Keratinocyte (primary cell): Measurements from ENCODE around the gene NOX3.

ENCODE experiments used
- CTCF ChIP-seq, 3 experiments: IDR thresholded peaks in 1 of 3; conservative IDR thresholded peaks in 1 of 3; optimal IDR thresholded peaks in 1 of 3; 2 replicates in 2 of 3; 3 replicates in 1 of 3; pipeline versions ENCODE3 to v1.5.1; 2011; ENCODE audit warnings: low read length in 3 of 3, mild to moderate bottlenecking in 3 of 3, moderate library complexity in 2 of 3, control low read depth in 1 of 3, inconsistent platforms in 1 of 3; ENCODE audit not compliant: insufficient read depth in 2 of 3; ENCODE audit errors: extremely low read depth in 1 of 3
- EZH2 ChIP-seq: IDR thresholded peaks from one replicate; pipeline ENCODE4 v1.6.1; 2012; ENCODE audit warnings: inconsistent platforms, mild to moderate bottlenecking, low read length, moderate library complexity

GRCh38 chr6:155387481-155387880 lies 68.2 kb downstream of the NOX3 start:
- TF ChIP-seq CTCF (optimal IDR thresholded peaks at IDR 0.05 in 1 of 3, IDR thresholded peaks at IDR 0.05 in 1 of 3, conservative IDR thresholded peaks at IDR 0.05 in 1 of 3; ENCODE audit: extremely low read depth in 1 of 3, insufficient read depth in 2 of 3, low read length in 3 of 3) (no peak), EZH2 (no peak)
